Measurements from ENCODE around the gene RAB11FIP4. TPM values are rescaled to one million over a fixed set of nuclear protein-coding genes. Genes with fewer than 3 reads are reported as not detected.

The RAB11FIP4 gene
- total RNA-seq, 1 donor from 2014 or later = 0.17 TPM

- peak; percentile 94 for DNase-seq
Measured at GRCh38 chr17:31549525-31550388, 158.3 kb downstream of the RAB11FIP4 start.

- peak; percentile 41 for DNase-seq
Measured at GRCh38 chr17:31550389-31551056, 159.0 kb downstream of the RAB11FIP4 start.

- no peak for DNase-seq
Measured at GRCh38 chr17:31552568-31552967, 161.1 kb downstream of the RAB11FIP4 start.

GRCh38 chr17:31553506-31553905 is 162.0 kb downstream of the RAB11FIP4 start:
- DNase-seq = no peak

GRCh38 chr17:31554930-31555329 is 163.5 kb downstream of the RAB11FIP4 start:
- no peak for DNase-seq

GRCh38 chr17:31556969-31557645 is 165.6 kb downstream of the RAB11FIP4 start:
- DNase-seq = no peak

- DNase-seq = peak; percentile 87
Measured at GRCh38 chr17:31558748-31559583, 167.5 kb downstream of the RAB11FIP4 start.

GRCh38 chr17:31559584-31560501 is 168.4 kb downstream of the RAB11FIP4 start:
- peak; percentile 60 for DNase-seq

GRCh38 chr17:31560616-31561235 is 169.3 kb downstream of the RAB11FIP4 start:
- DNase-seq = peak; percentile 50

- peak; percentile 78 for DNase-seq
Measured at GRCh38 chr17:31561469-31562375, 170.2 kb downstream of the RAB11FIP4 start.

GRCh38 chr17:31562376-31562840 is 170.9 kb downstream of the RAB11FIP4 start:
- no peak for DNase-seq

- no peak for DNase-seq
Measured at GRCh38 chr17:31564291-31564690, 172.8 kb downstream of the RAB11FIP4 start.

GRCh38 chr17:31564883-31565301 is 173.4 kb downstream of the RAB11FIP4 start:
- DNase-seq = peak; percentile 26

GRCh38 chr17:31565652-31566051 is 174.2 kb downstream of the RAB11FIP4 start:
- no peak for DNase-seq

- no peak for DNase-seq
Measured at GRCh38 chr17:31566247-31566991, 174.9 kb downstream of the RAB11FIP4 start.

- DNase-seq = no peak
Measured at GRCh38 chr17:31566992-31567373, 175.5 kb downstream of the RAB11FIP4 start.

- no peak for DNase-seq
Measured at GRCh38 chr17:31568121-31568520, 176.6 kb downstream of the RAB11FIP4 start.

GRCh38 chr17:31568539-31568938 is 177.1 kb downstream of the RAB11FIP4 start:
- no peak for DNase-seq

GRCh38 chr17:31570231-31570630 is 178.8 kb downstream of the RAB11FIP4 start:
- no peak for DNase-seq
